ENCODE results near the gene COX6A1. TPM values are rescaled to one million over a fixed set of nuclear protein-coding genes. Genes with fewer than 3 reads are reported as not detected.

Gene COX6A1
- polyA plus RNA-seq, 1 donor (not counting 4 experiments of a cell fraction or from before 2014, with no cell fraction given), result 663 TPM

DNA sequence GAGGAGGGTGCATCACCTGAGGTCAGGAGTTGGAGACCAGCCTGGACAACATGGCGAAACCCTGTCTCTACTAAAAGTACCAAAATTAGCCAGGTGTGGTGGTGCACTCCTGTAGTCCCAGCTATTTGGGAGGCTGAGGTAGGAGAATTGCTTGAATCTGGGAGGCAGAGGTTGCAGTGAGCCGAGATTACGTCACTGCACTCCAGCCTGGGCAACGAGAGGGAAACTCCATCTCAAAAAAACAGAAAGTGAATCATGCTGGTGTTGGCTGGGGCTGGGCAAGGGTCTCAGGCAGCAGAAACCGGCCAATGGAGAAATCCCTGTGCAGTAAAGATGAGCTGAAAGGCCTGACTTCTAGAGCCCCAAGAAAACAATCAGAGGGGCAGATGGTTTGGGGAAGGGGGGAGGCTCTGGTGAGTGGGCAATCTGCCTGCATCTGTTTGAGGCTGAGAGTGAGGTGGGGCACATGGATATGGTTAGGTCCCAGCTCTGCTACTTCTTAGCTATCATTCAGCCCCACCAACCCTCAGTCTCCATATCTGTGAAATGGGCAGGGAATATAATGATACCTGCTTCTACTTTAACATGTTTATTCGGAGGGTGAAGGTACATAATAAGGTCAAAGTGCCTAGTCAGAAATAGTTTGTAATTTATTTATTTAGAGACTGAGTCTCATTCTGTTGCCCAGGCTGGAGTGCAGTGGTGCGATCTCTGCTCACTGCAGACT, 21.3 kb upstream of the COX6A1 start:
- no peaks in the 10 kb centered on the region for H3K9me3 ChIP-seq (ENCODE audit: control insufficient read depth, low read depth, low read length)
- DNase-seq (ENCODE audit: low read depth, low spot score) (no peak), FAIRE-seq (no peak)
- no peaks in the 10 kb centered on the region for H3K27me3 ChIP-seq (ENCODE audit: control insufficient read depth, extremely low read depth, insufficient read depth, low read length)
- no peak overlapping the region for H3K4me3 ChIP-seq (ENCODE audit: control insufficient read depth in 2 of 3, extremely low read depth in 1 of 3, insufficient read depth in 2 of 3, low read depth in 1 of 3, low read length in 3 of 3)
- no peaks in the 10 kb centered on the region for H3K4me1 ChIP-seq (ENCODE audit: control insufficient read depth, extremely low read depth, insufficient read depth, low read length)
- no peak overlapping the region for H2AFZ ChIP-seq (ENCODE audit: control insufficient read depth, low read length)
- no peaks in the 10 kb centered on the region for H3K9me1 ChIP-seq (ENCODE audit: control insufficient read depth, extremely low read depth, insufficient read depth, low read length)
- dilution Hi-C loops (cut with MboI; ENCODE audit: extremely low pct_ligation_motif_present, low sequenced_read_pairs), result no loop called here
- H4K20me1 ChIP-seq (ENCODE audit: control insufficient read depth, extremely low read depth, insufficient read depth, low read length), result no peaks in the 10 kb centered on the region
- no peaks in the 10 kb centered on the region for H3K36me3 ChIP-seq (ENCODE audit: control insufficient read depth in 2 of 2, extremely low read depth in 1 of 2, insufficient read depth in 2 of 2, low read length in 2 of 2)
- H3K79me2 ChIP-seq (ENCODE audit: control insufficient read depth, insufficient read depth, low read length), result no peaks in the 10 kb centered on the region
- H3K9ac ChIP-seq (ENCODE audit: control insufficient read depth, extremely low read depth, insufficient read depth, low read length), result no peak overlapping the region
- no peak overlapping the region for H3K4me2 ChIP-seq (ENCODE audit: control insufficient read depth, extremely low read depth, insufficient read depth, low read depth, low read length)
- no peak overlapping the region for H3K27ac ChIP-seq (ENCODE audit: control insufficient read depth, insufficient read depth, low read length)
- TF ChIP-seq, protein P1, sequence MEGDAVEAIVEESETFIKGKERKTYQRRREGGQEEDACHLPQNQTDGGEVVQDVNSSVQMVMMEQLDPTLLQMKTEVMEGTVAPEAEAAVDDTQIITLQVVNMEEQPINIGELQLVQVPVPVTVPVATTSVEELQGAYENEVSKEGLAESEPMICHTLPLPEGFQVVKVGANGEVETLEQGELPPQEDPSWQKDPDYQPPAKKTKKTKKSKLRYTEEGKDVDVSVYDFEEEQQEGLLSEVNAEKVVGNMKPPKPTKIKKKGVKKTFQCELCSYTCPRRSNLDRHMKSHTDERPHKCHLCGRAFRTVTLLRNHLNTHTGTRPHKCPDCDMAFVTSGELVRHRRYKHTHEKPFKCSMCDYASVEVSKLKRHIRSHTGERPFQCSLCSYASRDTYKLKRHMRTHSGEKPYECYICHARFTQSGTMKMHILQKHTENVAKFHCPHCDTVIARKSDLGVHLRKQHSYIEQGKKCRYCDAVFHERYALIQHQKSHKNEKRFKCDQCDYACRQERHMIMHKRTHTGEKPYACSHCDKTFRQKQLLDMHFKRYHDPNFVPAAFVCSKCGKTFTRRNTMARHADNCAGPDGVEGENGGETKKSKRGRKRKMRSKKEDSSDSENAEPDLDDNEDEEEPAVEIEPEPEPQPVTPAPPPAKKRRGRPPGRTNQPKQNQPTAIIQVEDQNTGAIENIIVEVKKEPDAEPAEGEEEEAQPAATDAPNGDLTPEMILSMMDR (optimal IDR thresholded peaks at IDR 0.05 in 1 of 3, IDR thresholded peaks at IDR 0.05 in 1 of 3, conservative IDR thresholded peaks at IDR 0.05 in 1 of 3; ENCODE audit: extremely low read depth in 1 of 3, insufficient read depth in 2 of 3, low read length in 3 of 3), result no peak
- TF ChIP-seq EZH2 (IDR thresholded peaks at IDR 0.05; ENCODE audit: low read length), result no peak

DNA sequence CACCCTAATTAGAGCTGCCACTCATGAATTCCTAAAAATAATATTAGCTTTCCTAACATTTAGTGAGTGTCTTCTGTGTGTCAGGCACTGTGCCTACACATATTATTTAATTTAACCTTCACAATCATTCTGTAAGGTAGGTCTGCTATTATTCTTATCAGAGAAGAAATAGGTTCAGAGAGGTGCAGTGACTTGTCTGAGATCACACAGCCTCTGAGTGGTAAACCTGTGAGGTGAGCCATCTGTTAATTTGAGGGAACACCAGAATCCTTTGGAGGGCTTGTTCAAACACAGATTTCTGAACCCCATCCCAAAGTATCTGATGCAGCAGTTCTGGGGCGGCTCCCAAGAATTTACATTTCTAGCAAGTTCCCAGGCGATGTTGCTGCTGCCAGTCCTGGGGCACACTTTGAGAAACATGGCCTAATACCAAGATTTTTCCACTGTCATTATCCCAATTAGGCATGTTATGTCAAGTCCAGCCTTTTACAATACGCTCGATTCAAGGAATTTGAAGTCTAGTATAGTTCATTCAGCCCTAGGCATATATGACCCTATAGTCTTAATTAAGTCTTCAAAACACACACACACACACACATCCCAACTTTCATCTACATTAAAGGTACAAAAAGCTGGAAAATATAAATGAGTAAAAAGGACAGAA, 19.9 kb upstream of the COX6A1 start:
- DNase-seq (ENCODE audit: low read depth, low spot score) (no peak), FAIRE-seq (peak; percentile 58)
- H3K4me2 ChIP-seq (ENCODE audit: control insufficient read depth, extremely low read depth, insufficient read depth, low read depth, low read length), result no peak overlapping the region
- H3K9ac ChIP-seq (ENCODE audit: control insufficient read depth, extremely low read depth, insufficient read depth, low read length), result no peak overlapping the region
- no peak overlapping the region for H2AFZ ChIP-seq (ENCODE audit: control insufficient read depth, low read length)
- no peak for TF ChIP-seq EZH2 (IDR thresholded peaks at IDR 0.05; ENCODE audit: low read length)
- TF ChIP-seq, protein P1 (optimal IDR thresholded peaks at IDR 0.05 in 1 of 3, IDR thresholded peaks at IDR 0.05 in 1 of 3, conservative IDR thresholded peaks at IDR 0.05 in 1 of 3; ENCODE audit: extremely low read depth in 1 of 3, insufficient read depth in 2 of 3, low read length in 3 of 3), result no peak
- no peaks in the 10 kb centered on the region for H3K9me3 ChIP-seq (ENCODE audit: control insufficient read depth, low read depth, low read length)
- no peak overlapping the region for H3K4me3 ChIP-seq (ENCODE audit: control insufficient read depth in 2 of 3, extremely low read depth in 1 of 3, insufficient read depth in 2 of 3, low read depth in 1 of 3, low read length in 3 of 3)
- H3K27me3 ChIP-seq (ENCODE audit: control insufficient read depth, extremely low read depth, insufficient read depth, low read length), result no peaks in the 10 kb centered on the region
- dilution Hi-C loops (cut with MboI; ENCODE audit: extremely low pct_ligation_motif_present, low sequenced_read_pairs), result no loop called here
- no peaks in the 10 kb centered on the region for H4K20me1 ChIP-seq (ENCODE audit: control insufficient read depth, extremely low read depth, insufficient read depth, low read length)
- no peaks in the 10 kb centered on the region for H3K9me1 ChIP-seq (ENCODE audit: control insufficient read depth, extremely low read depth, insufficient read depth, low read length)
- no peaks in the 10 kb centered on the region for H3K79me2 ChIP-seq (ENCODE audit: control insufficient read depth, insufficient read depth, low read length)
- no peak overlapping the region for H3K27ac ChIP-seq (ENCODE audit: control insufficient read depth, insufficient read depth, low read length)
- no peaks in the 10 kb centered on the region for H3K4me1 ChIP-seq (ENCODE audit: control insufficient read depth, extremely low read depth, insufficient read depth, low read length)
- no peaks in the 10 kb centered on the region for H3K36me3 ChIP-seq (ENCODE audit: control insufficient read depth in 2 of 2, extremely low read depth in 1 of 2, insufficient read depth in 2 of 2, low read length in 2 of 2)

All from keratinocyte (primary cell).